RWPE2 (cell line): ENCODE measurements around the gene SHROOM3.
A peak's percentile ranks its signal among the peaks of the same experiment; 100 is the strongest.

Experiments used
- ATAC-seq: fragments of 200-7000 bp; cut with Tn5 transposase; 3 replicates; pipeline ENCODE4 v1.9.1; 2021; ENCODE audit warnings: low read depth
- DNase-seq: peaks from one replicate; pipeline ENCODE4 v3.0.0-alpha.2; 2020; ENCODE audit warnings: low spot score
- H3K27ac ChIP-seq: fragments of 450-650 bp; 2 replicates; pipeline ENCODE4 v1.5.1; 2017; ENCODE audit warnings: mild to moderate bottlenecking; ENCODE audit not compliant: poor library complexity, severe bottlenecking
- H3K27me3 ChIP-seq: fragments of 250-450 bp; sonication (Bioruptor Pico); 2 replicates; pipeline ENCODE4 v1.5.1; 2021; ENCODE audit warnings: mild to moderate bottlenecking, moderate library complexity; ENCODE audit not compliant: insufficient read depth, poor library complexity, severe bottlenecking
- H3K36me3 ChIP-seq: fragments of 250-450 bp; sonication (Bioruptor Pico); 2 replicates; pipeline ENCODE4 v1.5.1; 2020; ENCODE audit warnings: low read depth, mild to moderate bottlenecking, moderate library complexity
- H3K4me1 ChIP-seq: fragments of 250-450 bp; sonication (Bioruptor Pico); 2 replicates; pipeline ENCODE4 v1.5.1; 2021; ENCODE audit warnings: mild to moderate bottlenecking, moderate library complexity; ENCODE audit not compliant: insufficient read depth, poor library complexity, severe bottlenecking
- H3K4me3 ChIP-seq: fragments of 250-450 bp; sonication (Bioruptor Pico); 2 replicates; pipeline ENCODE4 v1.5.1; 2021; ENCODE audit warnings: mild to moderate bottlenecking, moderate library complexity; ENCODE audit not compliant: severe bottlenecking
- H3K9me3 ChIP-seq: fragments of 250-450 bp; sonication (Bioruptor Pico); 2 replicates; pipeline ENCODE4 v1.5.1; 2021; ENCODE audit warnings: mild to moderate bottlenecking, moderate library complexity; ENCODE audit not compliant: severe bottlenecking
- CTCF ChIP-seq: fragments of 450-650 bp; IDR thresholded peaks from one replicate; pipeline ENCODE4 v1.5.1; 2017; ENCODE audit warnings: mild to moderate bottlenecking, moderate library complexity; ENCODE audit not compliant: poor library complexity, severe bottlenecking

The SHROOM3 gene

GRCh38 chr4:76740192-76740591 lies 305.2 kb downstream of the SHROOM3 start:
- H3K9me3 ChIP-seq, result no peaks in the 10 kb centered on the region
- no peak for DNase-seq
- peaks cover 11% of the 10 kb centered on the region for H3K4me1 ChIP-seq
- peaks cover 40% of the 10 kb centered on the region for H3K36me3 ChIP-seq
- no peak overlapping the region for H3K4me3 ChIP-seq
- H3K27me3 ChIP-seq, result no peaks in the 10 kb centered on the region
- no peak for TF ChIP-seq CTCF
- no peak overlapping the region for H3K27ac ChIP-seq
- no peak for ATAC-seq

GRCh38 chr4:76740866-76741662 lies 306.0 kb downstream of the SHROOM3 start:
- Histone ChIP-seq H3K4me1 (peaks cover 12% of the 10 kb centered on the region), H3K4me3 (no peak overlapping the region), H3K36me3 (peaks cover 46% of the 10 kb centered on the region), H3K9me3 (no peaks in the 10 kb centered on the region), H3K27ac (no peak overlapping the region), H3K27me3 (no peaks in the 10 kb centered on the region)
- DNase-seq, result no peak
- no peak for TF ChIP-seq CTCF
- ATAC-seq, result no peak

- ATAC-seq, result no peak
- DNase-seq, result no peak
- Histone ChIP-seq H3K36me3 (peaks cover 46% of the 10 kb centered on the region), H3K27me3 (no peaks in the 10 kb centered on the region), H3K4me3 (no peak overlapping the region), H3K4me1 (peaks cover 12% of the 10 kb centered on the region), H3K9me3 (no peaks in the 10 kb centered on the region), H3K27ac (no peak overlapping the region)
- TF ChIP-seq CTCF, result no peak
These were observed 306.6 kb downstream of the SHROOM3 start for GRCh38 chr4:76741663-76742020.

GRCh38 chr4:76744241-76744921 lies 309.4 kb downstream of the SHROOM3 start:
- no peak for TF ChIP-seq CTCF
- Histone ChIP-seq H3K9me3 (no peaks in the 10 kb centered on the region), H3K27me3 (no peaks in the 10 kb centered on the region), H3K27ac (no peak overlapping the region), H3K4me3 (no peak overlapping the region), H3K4me1 (peaks cover 12% of the 10 kb centered on the region), H3K36me3 (peaks cover 41% of the 10 kb centered on the region)
- DNase-seq (no peak), ATAC-seq (no peak; the same call in 2 of the 3 replicates)

GRCh38 chr4:76745240-76745639 lies 310.2 kb downstream of the SHROOM3 start:
- no peak for TF ChIP-seq CTCF
- Histone ChIP-seq H3K27ac (no peak overlapping the region), H3K4me1 (peaks cover 12% of the 10 kb centered on the region), H3K36me3 (peaks cover 45% of the 10 kb centered on the region), H3K9me3 (no peaks in the 10 kb centered on the region), H3K27me3 (no peaks in the 10 kb centered on the region), H3K4me3 (no peak overlapping the region)
- ATAC-seq, result 0 out of 3 replicates have a peak, but pooled peaks have one; percentile 38
- no peak for DNase-seq
